A673 (cell line): ENCODE measurements around the gene NAT10. TPM values are rescaled to one million over a fixed set of nuclear protein-coding genes. Genes with fewer than 3 reads are reported as not detected.

Experiments
- BruUV-seq: library from RNA; stranded (reverse); fragments of 400-500 nt; replicated peaks from 2 replicates; lab custom pipeline; 2021; lab: Mats Ljungman, UMichigan
- CTCF ChIA-PET: fragments of 300-600 bp; sonication (Branson Sonifier 250); formaldehyde crosslinking; loops from one replicate; lab custom pipeline; 2022; ENCODE audit warnings: antibody characterized with exemption; lab: Charles Lee
- POLR2A ChIA-PET: fragments of 300-600 bp; sonication (Branson Sonifier 250); formaldehyde crosslinking; loops from one replicate; lab custom pipeline; 2022; ENCODE audit warnings: antibody characterized with exemption; ENCODE audit not compliant: low non-redundant PET; lab: Charles Lee
- DNase-seq: peaks from one replicate; pipeline ENCODE4 v3.0.0-alpha.2; 2015; ENCODE audit warnings: low spot score
- H3K27ac ChIP-seq: fragments of 200-600 bp; sonication (generic); 2 replicates; pipeline ENCODE4 v1.5.1; 2016; ENCODE audit warnings: mixed run types, low read depth, mild to moderate bottlenecking, mixed read lengths, antibody characterized with exemption, low read length; ENCODE audit not compliant: poor library complexity, severe bottlenecking
- H3K27me3 ChIP-seq: fragments of 200-600 bp; sonication (generic); replicated peaks from 2 replicates; pipeline ENCODE4 v1.6.1; 2017; ENCODE audit warnings: mixed run types, low read depth, mild to moderate bottlenecking, mixed read lengths, antibody characterized with exemption, low read length; ENCODE audit not compliant: insufficient read depth, poor library complexity
- H3K36me3 ChIP-seq: fragments of 200-600 bp; sonication (generic); 2 replicates; pipeline ENCODE4 v1.6.1; 2016; ENCODE audit warnings: mixed run types, mild to moderate bottlenecking, mixed read lengths, antibody characterized with exemption, low read length; ENCODE audit not compliant: insufficient read depth, poor library complexity, severe bottlenecking
- H3K4me1 ChIP-seq: fragments of 200-600 bp; sonication (generic); 2 replicates; pipeline ENCODE4 v1.6.1; 2017; ENCODE audit warnings: mixed run types, mild to moderate bottlenecking, mixed read lengths, antibody characterized with exemption, low read length; ENCODE audit not compliant: insufficient read depth, poor library complexity, severe bottlenecking
- H3K4me3 ChIP-seq: fragments of 200-600 bp; sonication (generic); 2 replicates; pipeline ENCODE4 v1.5.1; 2016; ENCODE audit warnings: low read depth, mixed run types, mild to moderate bottlenecking, mixed read lengths, low read length; ENCODE audit not compliant: poor library complexity, severe bottlenecking
- H3K9me3 ChIP-seq: fragments of 200-600 bp; sonication (generic); 2 replicates; pipeline ENCODE4 v1.6.1; 2016; ENCODE audit warnings: mixed run types, low read depth, mild to moderate bottlenecking, mixed read lengths, antibody characterized with exemption, low read length; ENCODE audit not compliant: poor library complexity, severe bottlenecking
- CTCF ChIP-seq: fragments of 300-800, 200-600 bp; sonication (generic); conservative IDR thresholded peaks from 2 replicates; pipeline ENCODE4 v1.5.1; 2017; ENCODE audit warnings: low read depth, mild to moderate bottlenecking, antibody characterized with exemption, low read length, moderate library complexity, mixed read lengths
- EZH2 ChIP-seq: fragments of 200-600 bp; sonication (generic); IDR thresholded peaks from 2 replicates; pipeline ENCODE4 v1.6.1; 2017; ENCODE audit warnings: borderline replicate concordance, low read depth, mild to moderate bottlenecking, mixed read lengths, antibody characterized with exemption, low read length; ENCODE audit not compliant: poor library complexity, severe bottlenecking
- intact Hi-C: fragments of 100-400 bp; cut with micrococcal nuclease; formaldehyde crosslinking; loops from one replicate; pipeline ENCODE4 v1.10.0; 2022; ENCODE audit not compliant: unreplicated experiment
- total RNA-seq: library from RNA; stranded (reverse); gene quantifications from 2 replicates; pipeline ENCODE4 v1.2.3, GENCODE V29; 2021

Gene NAT10
- total RNA-seq, 1 experiment from 2014 or later = 192 TPM

- Histone ChIP-seq H3K27me3 (no peaks in the 10 kb centered on the region), H3K27ac (no peak overlapping the region), H3K9me3 (no peaks in the 10 kb centered on the region), H3K4me1 (no peaks in the 10 kb centered on the region), H3K4me3 (no peak overlapping the region), H3K36me3 (peaks cover 97% of the 10 kb centered on the region)
- POLR2A ChIA-PET = no interaction called here
- no peak for TF ChIP-seq EZH2
- TF ChIP-seq CTCF = no peak
- no peak for DNase-seq
- CTCF ChIA-PET = no interaction called here
- intact Hi-C loops = no loop called here
- BruUV-seq = no TSS peak
Observed at GRCh38 chr11:34128824-34129223, 23.4 kb downstream of the NAT10 start.

GRCh38 chr11:34132261-34132965, 27.0 kb downstream of the NAT10 start:
- no peak overlapping the region for H3K4me3 ChIP-seq
- no peak overlapping the region for H3K27ac ChIP-seq
- no peaks in the 10 kb centered on the region for H3K9me3 ChIP-seq
- no TSS peak for BruUV-seq
- intact Hi-C loops = no loop called here
- H3K27me3 ChIP-seq = no peaks in the 10 kb centered on the region
- CTCF ChIA-PET = no interaction called here
- H3K36me3 ChIP-seq = peaks cover 95% of the 10 kb centered on the region
- TF ChIP-seq EZH2 (no peak), CTCF (no peak)
- H3K4me1 ChIP-seq = no peaks in the 10 kb centered on the region
- no peak for DNase-seq
- POLR2A ChIA-PET = no interaction called here

- H3K4me3 ChIP-seq = no peak overlapping the region
- no peaks in the 10 kb centered on the region for H3K4me1 ChIP-seq
- H3K9me3 ChIP-seq = no peaks in the 10 kb centered on the region
- intact Hi-C loops = no loop called here
- no TSS peak for BruUV-seq
- DNase-seq = no peak
- H3K27me3 ChIP-seq = no peaks in the 10 kb centered on the region
- no peak overlapping the region for H3K27ac ChIP-seq
- ChIA-PET POLR2A (no interaction called here), CTCF (no interaction called here)
- H3K36me3 ChIP-seq = peaks cover 97% of the 10 kb centered on the region
- TF ChIP-seq EZH2 (no peak), CTCF (no peak)
Observed at GRCh38 chr11:34134765-34135164, 29.3 kb downstream of the NAT10 start.
